ENCODE results near the gene NVL.
A peak's percentile ranks its signal among the peaks of the same experiment; 100 is the strongest.

NVL gene

DNA sequence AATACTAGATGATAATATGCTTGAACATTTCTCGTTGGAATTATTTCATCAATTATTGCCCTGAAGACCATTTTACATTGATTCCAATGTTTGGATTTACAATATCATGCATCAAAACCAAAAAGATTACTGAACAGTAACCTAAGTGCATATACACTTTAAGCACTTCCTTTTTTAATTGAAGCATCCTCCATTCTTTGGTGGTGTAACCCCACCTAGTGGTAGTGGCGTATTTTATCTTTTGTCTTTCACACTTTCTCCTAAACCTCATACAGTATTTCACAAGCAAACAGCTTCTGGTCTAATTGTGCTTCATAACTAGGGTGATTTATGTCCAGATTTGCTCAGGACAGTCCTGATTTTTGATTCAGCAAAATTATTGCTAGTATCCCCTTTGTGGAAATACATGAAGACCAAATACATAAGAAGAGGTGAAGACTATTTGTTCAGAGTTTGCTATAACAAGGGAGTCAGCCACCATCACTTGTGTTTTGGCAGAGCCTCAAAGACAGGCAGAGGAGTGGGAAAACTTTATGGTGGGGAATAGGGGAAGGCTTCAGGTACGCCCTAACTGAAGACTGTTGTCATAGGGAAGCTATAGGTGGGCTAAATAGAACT is 3.4 kb upstream of the NVL start:
- TF ChIP-seq, protein P1, sequence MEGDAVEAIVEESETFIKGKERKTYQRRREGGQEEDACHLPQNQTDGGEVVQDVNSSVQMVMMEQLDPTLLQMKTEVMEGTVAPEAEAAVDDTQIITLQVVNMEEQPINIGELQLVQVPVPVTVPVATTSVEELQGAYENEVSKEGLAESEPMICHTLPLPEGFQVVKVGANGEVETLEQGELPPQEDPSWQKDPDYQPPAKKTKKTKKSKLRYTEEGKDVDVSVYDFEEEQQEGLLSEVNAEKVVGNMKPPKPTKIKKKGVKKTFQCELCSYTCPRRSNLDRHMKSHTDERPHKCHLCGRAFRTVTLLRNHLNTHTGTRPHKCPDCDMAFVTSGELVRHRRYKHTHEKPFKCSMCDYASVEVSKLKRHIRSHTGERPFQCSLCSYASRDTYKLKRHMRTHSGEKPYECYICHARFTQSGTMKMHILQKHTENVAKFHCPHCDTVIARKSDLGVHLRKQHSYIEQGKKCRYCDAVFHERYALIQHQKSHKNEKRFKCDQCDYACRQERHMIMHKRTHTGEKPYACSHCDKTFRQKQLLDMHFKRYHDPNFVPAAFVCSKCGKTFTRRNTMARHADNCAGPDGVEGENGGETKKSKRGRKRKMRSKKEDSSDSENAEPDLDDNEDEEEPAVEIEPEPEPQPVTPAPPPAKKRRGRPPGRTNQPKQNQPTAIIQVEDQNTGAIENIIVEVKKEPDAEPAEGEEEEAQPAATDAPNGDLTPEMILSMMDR (IDR thresholded peaks at IDR 0.05; ENCODE audit: low read length, missing control alignments): peak; percentile 67
- peak; percentile 79 for DNase-seq (ENCODE audit: low read depth)

DNA sequence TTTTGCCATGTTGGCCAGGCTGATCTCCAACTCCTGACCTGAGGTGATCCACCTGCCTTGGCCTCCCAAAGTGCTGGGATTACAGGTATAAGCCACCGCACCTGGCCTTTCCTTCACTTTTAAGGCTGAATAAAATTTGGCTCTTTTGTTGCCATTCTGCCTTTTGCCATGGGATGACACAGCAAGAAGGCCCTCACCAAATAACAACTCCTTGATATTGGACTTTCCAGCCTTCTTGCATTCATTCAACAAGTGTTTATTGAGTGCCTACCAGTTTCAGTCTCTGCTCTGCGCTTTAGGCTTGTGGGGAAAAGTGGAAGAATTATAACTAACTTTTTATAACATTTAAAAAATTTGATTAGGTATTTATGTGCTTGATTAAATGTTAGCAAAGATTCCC is 1.9 kb upstream of the NVL start:
- TF ChIP-seq, protein P1 (IDR thresholded peaks at IDR 0.05; ENCODE audit: low read length, missing control alignments): no peak
- H3K4me3 ChIP-seq (replicated peaks; ENCODE audit: low read depth, low read length): no peak overlapping the region
- DNase-seq (ENCODE audit: low read depth): no peak

More for the DNA sequence above, 3.4 kb upstream of the NVL start:
- H3K4me3 ChIP-seq (replicated peaks; ENCODE audit: low read depth, low read length): no peak overlapping the region

DNA sequence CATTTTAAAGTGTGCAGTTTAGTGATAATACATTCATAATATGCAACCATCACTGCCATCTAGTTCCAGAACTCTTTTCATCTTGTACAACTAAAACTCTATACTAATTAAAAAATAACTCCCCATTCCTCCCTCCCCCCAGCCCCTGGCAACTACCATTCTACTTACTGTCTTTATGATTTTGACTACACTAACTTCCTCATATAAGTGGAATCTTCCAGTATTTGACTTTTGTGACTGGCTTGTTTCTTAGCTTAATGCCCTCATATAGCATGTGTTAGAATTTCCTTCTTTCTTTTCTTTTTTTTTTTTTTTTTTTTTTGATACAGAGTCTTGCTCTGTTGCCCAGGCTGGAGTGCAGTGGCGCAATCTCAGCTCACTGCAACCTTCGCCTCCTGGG is 1.4 kb upstream of the NVL start:
- DNase-seq (ENCODE audit: low read depth): no peak
- no peak overlapping the region for H3K4me3 ChIP-seq (replicated peaks; ENCODE audit: low read depth, low read length)
- TF ChIP-seq, protein P1 (IDR thresholded peaks at IDR 0.05; ENCODE audit: low read length, missing control alignments): no peak

DNA sequence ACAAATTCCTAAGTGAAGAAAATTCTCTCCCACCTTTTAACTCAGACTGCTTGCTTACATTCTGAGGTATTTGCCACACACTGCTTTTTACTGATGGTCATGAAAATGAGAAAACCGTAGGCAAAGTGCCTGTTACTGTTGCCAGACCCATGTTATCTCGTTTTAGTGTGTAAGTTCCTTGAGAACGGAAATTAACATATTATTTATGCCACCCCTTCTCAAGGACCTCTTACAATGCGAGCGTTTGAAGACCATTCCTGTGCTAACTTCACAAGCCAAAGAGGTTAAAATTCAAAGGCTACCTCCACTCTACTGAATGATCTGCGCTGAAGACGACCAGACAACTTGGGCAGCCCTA is 509 bp downstream of the NVL start:
- H3K4me3 ChIP-seq (replicated peaks; ENCODE audit: low read depth, low read length): peak overlapping the region; percentile 94
- TF ChIP-seq, protein P1 (IDR thresholded peaks at IDR 0.05; ENCODE audit: low read length, missing control alignments): no peak
- DNase-seq (ENCODE audit: low read depth): no peak

DNA sequence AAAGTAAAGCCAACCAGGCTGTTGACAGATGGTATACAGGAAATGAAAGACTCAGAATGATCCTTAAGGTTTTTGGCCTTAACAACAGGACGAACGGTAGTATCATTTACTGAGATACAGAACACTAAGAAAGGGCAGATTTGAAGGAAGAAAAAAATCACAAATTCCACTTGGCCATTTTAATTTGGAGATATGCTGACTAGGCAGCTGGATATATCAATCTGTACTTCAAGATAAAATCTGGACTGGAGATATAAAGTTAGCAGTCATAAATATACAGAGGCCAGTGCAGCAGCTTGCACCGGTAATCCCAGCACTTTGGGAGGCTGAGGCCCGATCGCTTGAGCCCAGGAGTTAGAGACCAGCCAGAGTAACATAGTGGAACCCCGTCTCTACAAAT is 1.3 kb downstream of the NVL start:
- DNase-seq (ENCODE audit: low read depth): no peak
- TF ChIP-seq, protein P1 (IDR thresholded peaks at IDR 0.05; ENCODE audit: low read length, missing control alignments): no peak
- peak overlapping the region; percentile 94 for H3K4me3 ChIP-seq (replicated peaks; ENCODE audit: low read depth, low read length)

DNA sequence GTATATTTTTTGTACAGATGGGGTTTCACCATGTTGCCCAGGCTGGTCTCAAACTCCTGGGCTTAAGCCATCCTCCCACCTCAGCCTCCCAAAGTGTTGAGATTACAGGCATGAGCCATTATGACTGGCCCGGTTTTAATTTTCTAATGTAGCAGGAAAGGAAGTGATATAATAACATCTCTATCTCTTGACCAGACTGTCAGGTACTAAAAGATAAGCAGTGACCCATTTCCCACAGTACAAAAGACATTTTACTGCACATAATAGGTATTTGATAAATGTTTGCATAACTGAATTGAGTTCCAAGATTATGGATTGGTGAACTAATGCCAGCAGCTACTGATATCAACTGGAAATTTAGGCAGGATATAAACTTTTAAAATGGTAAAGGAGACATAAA is 4.0 kb downstream of the NVL start:
- TF ChIP-seq, protein P1 (IDR thresholded peaks at IDR 0.05; ENCODE audit: low read length, missing control alignments): no peak
- no peak for DNase-seq (ENCODE audit: low read depth)
- no peak overlapping the region for H3K4me3 ChIP-seq (replicated peaks; ENCODE audit: low read depth, low read length)

DNA sequence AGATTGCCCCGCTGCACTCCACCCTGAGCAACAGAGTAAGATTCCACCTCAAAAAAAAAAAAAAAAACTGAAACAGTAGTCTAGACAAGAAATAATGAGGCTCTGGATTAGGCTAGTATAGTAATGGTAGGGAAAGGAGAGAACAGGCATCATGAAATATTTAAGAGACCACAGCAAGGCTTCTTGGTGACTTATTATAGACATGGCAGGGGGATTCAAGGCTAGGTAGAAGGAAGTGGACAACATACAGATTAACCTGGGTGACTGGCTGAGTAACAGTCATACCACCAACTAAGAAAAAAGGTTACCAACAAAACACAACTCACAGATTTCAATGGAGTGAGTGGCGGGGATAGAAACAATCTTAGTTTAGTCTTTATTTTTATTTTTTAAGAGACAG is 8.3 kb downstream of the NVL start:
- TF ChIP-seq, protein P1 (IDR thresholded peaks at IDR 0.05; ENCODE audit: low read length, missing control alignments): no peak
- DNase-seq (ENCODE audit: low read depth): no peak
- H3K4me3 ChIP-seq (replicated peaks; ENCODE audit: low read depth, low read length): no peak overlapping the region
